Tibial artery (tissue), 4 donors: Measurements from ENCODE around the gene BCL2.

Source experiments
- DNase-seq, 2 donors: peaks; one replicate each; pipeline ENCODE4 v3.0.0-alpha.2; 2019
- H3K27ac ChIP-seq, 2 donors: fragments of 200-600 bp; sonication (generic) in 1 of 2; 1 replicate in 1 of 2; 2 replicates in 1 of 2; pipeline ENCODE4 v1.5.1; 2018 to 2019; ENCODE audit warnings: mild to moderate bottlenecking in 1 of 2
- H3K27me3 ChIP-seq, 2 donors: fragments of 200-600 bp; sonication (generic) in 1 of 2; one replicate each; pipeline versions ENCODE4 v1.5.1 to v1.6.0; 2016 to 2019
- H3K36me3 ChIP-seq, 3 donors: fragments of 200-600 bp; sonication (generic) in 2 of 3; one replicate each; pipeline ENCODE4 v1.5.1; 2016 to 2019; ENCODE audit warnings: mild to moderate bottlenecking in 2 of 3
- H3K4me1 ChIP-seq, 4 donors: fragments of 200-600 bp; sonication (generic) in 2 of 4; 1 replicate in 3 of 4; 2 replicates in 1 of 4; pipeline ENCODE4 v1.5.1; 2016 to 2019
- H3K4me3 ChIP-seq, 2 donors: fragments of 200-600 bp; sonication (generic) in 1 of 2; 1 replicate in 1 of 2; 2 replicates in 1 of 2; pipeline ENCODE4 v1.5.1; 2018 to 2019; ENCODE audit warnings: mild to moderate bottlenecking in 2 of 2
- H3K9me3 ChIP-seq, 3 donors: fragments of 200-600 bp; sonication (generic) in 1 of 3; one replicate each; pipeline ENCODE4 v1.5.1; 2016 to 2019
- intact Hi-C: fragments of 100-400 bp; cut with DNase I; formaldehyde crosslinking; loops from one replicate; pipeline ENCODE4 v1.15.0; 2023; ENCODE audit warnings: low total_unique reads
- TF ChIP-seq, protein P1 (sequence below), 2 experiments: fragments of 200-600 bp in 1 of 2; fragments of 450-650 bp in 1 of 2; IDR thresholded peaks; one replicate each; pipeline ENCODE4 v1.5.1; 2017 to 2019; ENCODE audit warnings: antibody characterized with exemption in 2 of 2, mild to moderate bottlenecking in 1 of 2, moderate library complexity in 1 of 2

The BCL2 gene

GRCh38 chr18:63107171-63107845, 212.3 kb downstream of the BCL2 start:
- no peak for DNase-seq
- H3K9me3 ChIP-seq, result no peaks in the 10 kb centered on the region
- intact Hi-C loops, result no loop called here
- no peak overlapping the region for H3K27ac ChIP-seq
- peaks cover 0 to 25% (median 9%) of the 10 kb centered on the region in 4 donors for H3K4me1 ChIP-seq
- no peaks in the 10 kb centered on the region for H3K27me3 ChIP-seq
- TF ChIP-seq, protein P1, sequence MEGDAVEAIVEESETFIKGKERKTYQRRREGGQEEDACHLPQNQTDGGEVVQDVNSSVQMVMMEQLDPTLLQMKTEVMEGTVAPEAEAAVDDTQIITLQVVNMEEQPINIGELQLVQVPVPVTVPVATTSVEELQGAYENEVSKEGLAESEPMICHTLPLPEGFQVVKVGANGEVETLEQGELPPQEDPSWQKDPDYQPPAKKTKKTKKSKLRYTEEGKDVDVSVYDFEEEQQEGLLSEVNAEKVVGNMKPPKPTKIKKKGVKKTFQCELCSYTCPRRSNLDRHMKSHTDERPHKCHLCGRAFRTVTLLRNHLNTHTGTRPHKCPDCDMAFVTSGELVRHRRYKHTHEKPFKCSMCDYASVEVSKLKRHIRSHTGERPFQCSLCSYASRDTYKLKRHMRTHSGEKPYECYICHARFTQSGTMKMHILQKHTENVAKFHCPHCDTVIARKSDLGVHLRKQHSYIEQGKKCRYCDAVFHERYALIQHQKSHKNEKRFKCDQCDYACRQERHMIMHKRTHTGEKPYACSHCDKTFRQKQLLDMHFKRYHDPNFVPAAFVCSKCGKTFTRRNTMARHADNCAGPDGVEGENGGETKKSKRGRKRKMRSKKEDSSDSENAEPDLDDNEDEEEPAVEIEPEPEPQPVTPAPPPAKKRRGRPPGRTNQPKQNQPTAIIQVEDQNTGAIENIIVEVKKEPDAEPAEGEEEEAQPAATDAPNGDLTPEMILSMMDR (IDR thresholded peaks at IDR 0.05), result no peak
- no peaks in the 10 kb centered on the region for H3K36me3 ChIP-seq
- H3K4me3 ChIP-seq, result no peak overlapping the region

- Histone ChIP-seq H3K27me3 (no peaks in the 10 kb centered on the region), H3K27ac (no peak overlapping the region), H3K36me3 (no peaks in the 10 kb centered on the region), H3K9me3 (no peaks in the 10 kb centered on the region), H3K4me1 (peaks cover 0 to 19% (median 3%) of the 10 kb centered on the region in 4 donors), H3K4me3 (no peak overlapping the region)
- no peak for DNase-seq
- intact Hi-C loops, result no loop called here
- TF ChIP-seq, protein P1 (IDR thresholded peaks at IDR 0.05), result no peak
Measured at GRCh38 chr18:63106727-63107126, 212.8 kb downstream of the BCL2 start.

DNA sequence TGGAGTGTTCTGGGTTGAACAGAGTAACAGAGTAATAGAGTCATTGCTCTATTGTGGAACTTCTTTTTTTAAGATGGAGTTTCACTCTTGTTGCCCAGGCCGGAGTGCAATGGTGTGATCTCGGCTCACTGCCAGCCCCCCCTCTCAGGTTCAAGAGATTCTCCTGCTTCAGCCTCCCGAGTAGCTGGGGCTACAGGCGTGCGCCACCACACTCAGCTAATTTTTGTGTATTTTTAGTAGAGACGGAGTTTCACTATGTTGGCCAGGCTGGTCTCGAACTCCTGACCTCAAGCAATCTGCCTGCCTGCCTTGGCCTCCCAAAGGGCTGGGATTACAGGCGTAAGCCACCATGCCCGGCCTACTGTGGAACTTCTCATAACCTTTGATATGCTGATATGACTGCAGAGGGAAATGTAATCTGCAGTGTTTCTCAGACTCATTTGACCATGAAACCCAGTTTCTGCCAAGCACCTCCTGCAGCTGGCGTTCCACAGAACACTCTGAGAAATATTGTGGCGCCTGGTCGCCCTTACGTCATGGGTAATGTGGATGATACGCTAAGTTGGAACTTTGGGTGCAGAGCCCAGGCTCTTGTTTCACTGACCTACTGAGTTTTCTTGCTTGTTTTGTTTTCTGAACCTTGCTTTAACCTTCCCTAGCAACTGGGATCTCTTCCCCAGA, 213.8 kb downstream of the BCL2 start:
- TF ChIP-seq, protein P1 (IDR thresholded peaks at IDR 0.05), result no peak
- no peak for DNase-seq
- intact Hi-C loops, result no loop called here
- H3K27ac ChIP-seq, result no peak overlapping the region
- H3K4me3 ChIP-seq, result no peak overlapping the region
- no peaks in the 10 kb centered on the region for H3K9me3 ChIP-seq
- peaks cover 0 to 11% (median 0%) of the 10 kb centered on the region in 4 donors for H3K4me1 ChIP-seq
- H3K36me3 ChIP-seq, result no peaks in the 10 kb centered on the region
- H3K27me3 ChIP-seq, result no peaks in the 10 kb centered on the region

DNA sequence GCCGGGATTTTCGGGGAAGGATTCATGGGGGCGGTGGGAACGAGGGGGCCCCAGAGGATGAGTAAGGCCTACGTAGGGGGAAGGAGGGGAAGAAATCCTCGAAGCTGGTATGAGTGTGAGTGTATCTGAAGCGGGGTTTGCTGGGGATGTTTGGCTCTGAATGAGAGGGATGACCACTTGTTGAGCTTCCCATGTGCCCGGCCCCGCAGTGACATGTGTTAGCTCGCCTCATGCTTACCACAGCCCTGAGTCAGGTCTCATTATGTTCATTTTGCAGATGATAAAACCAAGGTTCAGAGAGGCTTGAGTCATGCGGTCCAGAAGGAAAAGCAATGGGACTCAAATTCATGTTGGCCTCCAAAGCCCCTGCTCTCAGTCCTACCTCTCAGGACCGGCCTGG, 214.7 kb downstream of the BCL2 start:
- Histone ChIP-seq H3K27me3 (no peaks in the 10 kb centered on the region), H3K4me3 (no peak overlapping the region), H3K9me3 (no peaks in the 10 kb centered on the region), H3K4me1 (peaks cover 0 to 11% (median 0%) of the 10 kb centered on the region in 4 donors), H3K27ac (no peak overlapping the region), H3K36me3 (no peaks in the 10 kb centered on the region)
- no peak for DNase-seq
- intact Hi-C loops, result no loop called here
- TF ChIP-seq, protein P1 (IDR thresholded peaks at IDR 0.05), result no peak

DNA sequence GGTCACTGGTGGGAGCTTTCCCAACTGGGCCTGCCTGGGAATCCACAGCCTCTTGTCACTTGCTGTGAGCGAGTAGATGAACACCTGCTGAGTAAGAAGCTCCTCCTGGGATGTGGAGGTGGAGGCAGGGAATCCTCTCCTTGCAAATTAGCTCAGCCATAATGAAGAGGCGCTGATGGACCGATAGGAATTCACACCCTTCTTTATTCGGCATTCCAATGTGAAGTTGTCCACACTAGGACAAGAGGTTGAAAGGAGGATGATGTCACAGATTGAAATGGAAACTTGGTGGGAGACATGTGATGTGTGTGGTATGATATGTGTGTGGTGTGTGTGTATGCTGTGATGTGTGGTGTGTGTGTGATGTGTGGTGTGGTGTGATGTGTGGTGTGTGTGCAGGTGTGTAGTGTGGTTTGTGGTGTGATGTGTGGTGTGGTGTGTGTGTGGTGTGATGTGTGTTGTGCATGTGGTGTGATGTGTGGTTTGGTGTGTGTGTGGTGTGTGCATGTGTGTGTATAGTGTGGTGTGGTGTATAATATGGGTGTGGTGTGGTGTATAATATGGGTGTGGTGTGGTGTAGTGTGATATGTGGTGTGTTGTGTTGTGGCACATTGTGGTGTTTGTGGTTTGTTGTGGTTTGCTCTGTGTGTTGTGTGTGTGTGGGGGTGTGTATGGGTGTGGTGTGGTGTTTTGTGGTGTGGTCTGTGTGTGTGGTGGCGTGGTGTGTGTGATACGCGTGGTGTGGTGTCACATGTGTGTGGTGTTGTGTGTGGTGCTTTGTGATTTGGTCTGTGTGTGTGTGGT, 216.4 kb downstream of the BCL2 start:
- TF ChIP-seq, protein P1 (IDR thresholded peaks at IDR 0.05), result no peak
- DNase-seq, result no peak
- Histone ChIP-seq H3K4me3 (no peak overlapping the region), H3K36me3 (no peaks in the 10 kb centered on the region), H3K27ac (no peak overlapping the region), H3K27me3 (no peaks in the 10 kb centered on the region), H3K4me1 (peaks cover 0 to 11% (median 0%) of the 10 kb centered on the region in 4 donors), H3K9me3 (no peaks in the 10 kb centered on the region)
- intact Hi-C loops, result no loop called here
